GM19455 (cell line): ENCODE data around the gene CARMIL3.
"Not testable (repeated sequence)": the region's sequence is repeated elsewhere in the genome, so short reads cannot be mapped to it uniquely, and the experiment has no call there.

ENCODE experiments used
- ATAC-seq: cut with Tn5 transposase; IDR thresholded peaks from one replicate; pipeline ENCODE4 v1.9.1; 2021; ENCODE audit not compliant: unreplicated experiment

The CARMIL3 gene

GRCh38 chr14:24036963-24037657, 14.7 kb upstream of the CARMIL3 start:
- not testable (repeated sequence) for ATAC-seq

- ATAC-seq, result no peak
These were observed 14.2 kb upstream of the CARMIL3 start for GRCh38 chr14:24037658-24038037.

GRCh38 chr14:24038686-24039085, 13.1 kb upstream of the CARMIL3 start:
- no peak for ATAC-seq

- no peak for ATAC-seq
These were observed 11.1 kb upstream of the CARMIL3 start for GRCh38 chr14:24040692-24041091.

- ATAC-seq, result no peak
These were observed 9.1 kb upstream of the CARMIL3 start for GRCh38 chr14:24042746-24043145.

GRCh38 chr14:24049002-24049401, 2.8 kb upstream of the CARMIL3 start:
- ATAC-seq, result not testable (repeated sequence)

GRCh38 chr14:24050753-24051152, 1.1 kb upstream of the CARMIL3 start:
- not testable (repeated sequence) for ATAC-seq

GRCh38 chr14:24051176-24051788, 527 bp upstream of the CARMIL3 start:
- peak; percentile 25 for ATAC-seq

- no peak for ATAC-seq
These were observed 1.1 kb downstream of the CARMIL3 start for GRCh38 chr14:24052656-24053547.

- ATAC-seq, result no peak
These were observed 1.9 kb downstream of the CARMIL3 start for GRCh38 chr14:24053548-24054323.

GRCh38 chr14:24054324-24054641, 2.5 kb downstream of the CARMIL3 start:
- ATAC-seq, result no peak

GRCh38 chr14:24054646-24055045, 2.8 kb downstream of the CARMIL3 start:
- ATAC-seq, result no peak

GRCh38 chr14:24055971-24056799, 4.4 kb downstream of the CARMIL3 start:
- ATAC-seq, result no peak

GRCh38 chr14:24056800-24057184, 5.0 kb downstream of the CARMIL3 start:
- no peak for ATAC-seq

GRCh38 chr14:24057271-24057670, 5.5 kb downstream of the CARMIL3 start:
- ATAC-seq, result no peak

- ATAC-seq, result no peak
These were observed 6.1 kb downstream of the CARMIL3 start for GRCh38 chr14:24057867-24058259.

- no peak for ATAC-seq
These were observed 6.6 kb downstream of the CARMIL3 start for GRCh38 chr14:24058260-24058950.

GRCh38 chr14:24058951-24059475, 7.2 kb downstream of the CARMIL3 start:
- no peak for ATAC-seq

- no peak for ATAC-seq
These were observed 8.1 kb downstream of the CARMIL3 start for GRCh38 chr14:24059841-24060388.
